Measurements from ENCODE around the gene TAF13.

Gene TAF13

DNA sequence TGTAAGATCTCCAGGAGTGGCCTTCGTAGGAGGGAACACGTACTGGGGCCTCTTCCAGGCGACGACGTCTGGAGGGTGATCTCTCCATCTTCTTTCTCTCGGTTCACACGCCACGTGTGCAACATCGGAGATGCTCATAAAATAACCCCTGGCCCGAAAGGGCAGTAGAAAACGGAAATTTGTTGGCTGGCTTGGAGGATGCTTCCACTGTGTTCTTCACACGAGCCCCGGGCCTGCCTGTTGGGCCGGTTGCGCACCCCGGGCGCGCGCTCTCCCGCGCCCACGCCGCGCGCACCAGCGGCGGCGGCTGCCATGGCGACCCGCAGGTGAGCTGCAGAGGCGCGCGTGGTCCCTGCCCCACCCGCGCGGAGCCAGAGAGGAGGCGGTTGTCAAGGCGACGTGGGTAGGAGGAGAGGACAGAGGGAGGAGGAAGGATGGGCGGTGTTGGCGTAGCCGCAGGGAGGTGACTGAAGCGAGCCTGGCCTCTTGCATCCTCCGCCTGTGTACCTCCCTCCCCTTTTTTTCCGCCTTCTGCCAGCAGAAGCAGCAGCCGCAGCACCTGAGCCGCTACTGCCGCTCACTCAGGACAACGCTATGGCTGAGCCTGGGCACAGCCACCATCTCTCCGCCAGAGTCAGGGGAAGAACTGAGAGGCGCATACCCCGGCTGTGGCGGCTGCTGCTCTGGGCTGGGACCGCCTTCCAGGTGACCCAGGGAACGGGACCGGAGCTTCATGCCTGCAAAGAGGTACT lies 38.0 kb upstream of the TAF13 start, which contains the start of gene ELAPOR1:
Gene ELAPOR1, plus strand, starts transcription at position 526 of the 752 bp plus-strand sequence. Its CDS starts 69 bp downstream, at position 595.
- in situ Hi-C loops (cut with HindIII; ENCODE audit: low sequenced_read_pairs): no loop called here
- DNase-seq (ENCODE audit: low read depth, low spot score): no peak
- H3K4me3 ChIP-seq (ENCODE audit: low read depth, low read length): peak within 1 kb of the TSS; percentile 17
- no peak for TF ChIP-seq CTCF (IDR thresholded peaks at IDR 0.05; ENCODE audit: low read depth, low read length)

GRCh38 chr1:109112652-109113285 lies 37.0 kb upstream of the TAF13 start:
- in situ Hi-C loops (cut with HindIII; ENCODE audit: low sequenced_read_pairs): no loop called here
- TF ChIP-seq CTCF (IDR thresholded peaks at IDR 0.05; ENCODE audit: low read depth, low read length): peak; percentile 97
- H3K4me3 ChIP-seq (ENCODE audit: low read depth, low read length): no peak overlapping the region

DNA sequence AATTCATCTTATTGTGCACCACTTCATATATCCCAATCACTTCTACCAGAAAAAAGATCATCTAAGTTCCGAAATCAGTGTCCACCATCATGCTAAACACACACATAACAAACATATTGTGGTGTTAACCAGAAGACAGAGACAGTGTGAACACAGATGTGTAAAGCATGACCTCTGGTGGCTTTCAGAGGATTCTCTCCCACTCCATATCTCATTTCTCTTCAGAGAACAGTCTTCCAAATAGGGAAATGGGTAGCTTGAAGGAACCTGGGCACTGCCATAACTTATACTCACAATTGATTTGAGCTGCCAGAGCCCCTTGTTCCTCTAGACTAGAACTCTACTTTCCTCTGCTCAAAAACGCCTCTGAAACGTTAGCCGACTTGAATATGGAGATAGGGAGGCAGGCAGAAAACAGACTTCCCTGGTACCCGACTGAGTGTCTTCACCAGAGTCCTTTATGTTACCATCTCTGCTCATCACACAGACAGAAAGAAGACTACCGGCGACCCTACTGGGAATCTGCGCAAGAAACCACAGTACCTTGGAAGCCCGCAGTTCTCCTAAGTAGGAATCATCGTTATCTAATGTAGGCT lies 36.4 kb upstream of the TAF13 start:
- DNase-seq (ENCODE audit: low read depth, low spot score): peak; percentile 21
- TF ChIP-seq CTCF (IDR thresholded peaks at IDR 0.05; ENCODE audit: low read depth, low read length): peak; percentile 25
- no peak overlapping the region for H3K4me3 ChIP-seq (ENCODE audit: low read depth, low read length)
- in situ Hi-C loops (cut with HindIII; ENCODE audit: low sequenced_read_pairs): no loop called here

More at GRCh38 chr1:109112652-109113285, 37.0 kb upstream of the TAF13 start:
- DNase-seq (ENCODE audit: low read depth, low spot score): peak; percentile 89

DNA sequence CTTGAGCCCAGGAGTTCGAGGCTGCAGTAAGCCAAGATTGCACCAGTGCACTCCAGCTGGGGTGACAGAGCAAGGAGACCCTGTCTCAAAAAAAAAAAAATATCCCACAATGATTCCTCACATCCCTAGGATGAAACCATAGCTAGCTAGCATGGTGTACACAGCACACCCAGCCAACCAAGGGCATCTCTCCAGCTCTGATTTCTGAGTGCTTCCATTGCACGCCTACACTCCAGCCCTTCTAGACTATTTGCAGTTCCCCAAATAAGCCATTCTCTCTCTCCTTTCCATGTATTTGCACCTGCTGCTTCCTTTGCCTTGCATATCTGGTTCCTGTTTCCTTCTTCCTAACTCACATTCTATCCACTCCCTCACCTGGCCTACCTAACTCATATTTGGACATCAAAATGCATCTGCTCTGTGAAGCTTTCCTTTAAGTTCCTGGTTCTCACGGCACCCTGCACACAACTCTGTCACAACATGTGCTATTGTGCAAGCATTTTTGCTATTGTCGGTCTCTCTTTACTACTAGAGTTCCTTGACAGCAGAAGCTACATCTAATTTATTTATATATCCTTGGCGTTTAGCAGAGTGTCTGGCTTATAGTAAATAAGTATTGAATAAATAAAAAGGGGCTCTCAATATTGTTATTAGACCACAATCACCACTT lies 35.7 kb upstream of the TAF13 start:
- DNase-seq (ENCODE audit: low read depth, low spot score): no peak
- in situ Hi-C loops (cut with HindIII; ENCODE audit: low sequenced_read_pairs): no loop called here
- TF ChIP-seq CTCF (IDR thresholded peaks at IDR 0.05; ENCODE audit: low read depth, low read length): no peak
- no peak overlapping the region for H3K4me3 ChIP-seq (ENCODE audit: low read depth, low read length)

GRCh38 chr1:109109906-109110305 lies 34.1 kb upstream of the TAF13 start:
- in situ Hi-C loops (cut with HindIII; ENCODE audit: low sequenced_read_pairs): no loop called here
- no peak for TF ChIP-seq CTCF (IDR thresholded peaks at IDR 0.05; ENCODE audit: low read depth, low read length)
- no peak overlapping the region for H3K4me3 ChIP-seq (ENCODE audit: low read depth, low read length)
- DNase-seq (ENCODE audit: low read depth, low spot score): no peak

DNA sequence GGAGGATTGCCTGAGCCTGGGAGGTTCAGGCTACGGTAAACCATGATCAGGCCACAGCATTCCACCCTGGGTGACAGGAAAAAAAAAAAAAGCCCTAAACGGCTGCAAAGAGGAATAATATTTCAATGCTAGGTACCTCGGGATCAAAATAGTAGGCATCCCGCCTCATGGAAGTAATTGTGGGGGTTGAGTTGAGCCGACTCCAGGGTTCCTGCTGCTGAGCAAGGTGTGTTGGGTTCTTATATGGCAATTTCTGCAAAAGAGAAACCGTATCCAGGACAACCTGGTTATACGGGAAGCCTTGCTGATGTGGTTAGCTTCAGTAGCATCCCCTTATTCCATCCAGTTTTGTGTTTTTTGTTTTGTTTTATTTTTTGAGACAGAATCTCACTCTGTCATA lies 32.0 kb upstream of the TAF13 start:
- in situ Hi-C loops (cut with HindIII; ENCODE audit: low sequenced_read_pairs): no loop called here
- DNase-seq (ENCODE audit: low read depth, low spot score): no peak
- no peak for TF ChIP-seq CTCF (IDR thresholded peaks at IDR 0.05; ENCODE audit: low read depth, low read length)
- no peak overlapping the region for H3K4me3 ChIP-seq (ENCODE audit: low read depth, low read length)
